Measurements from ENCODE around the gene HIVEP1. TPM values are rescaled to one million over a fixed set of nuclear protein-coding genes. Genes with fewer than 3 reads are reported as not detected.

The HIVEP1 gene
- total and polyA plus RNA-seq, 2 of the 13 experiments (the other 11 are each of a cell fraction or from before 2014, with no cell fraction given) = 7.4 to 9.9 TPM

- TF ChIP-seq REPIN1 (CRISPR knock-in tag; IDR thresholded peaks at IDR 0.05; ENCODE audit: borderline replicate concordance, low read depth) = no peak
- TF ChIP-seq, protein P1, sequence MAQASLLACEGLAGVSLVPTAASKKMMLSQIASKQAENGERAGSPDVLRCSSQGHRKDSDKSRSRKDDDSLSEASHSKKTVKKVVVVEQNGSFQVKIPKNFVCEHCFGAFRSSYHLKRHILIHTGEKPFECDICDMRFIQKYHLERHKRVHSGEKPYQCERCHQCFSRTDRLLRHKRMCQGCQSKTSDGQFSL (CRISPR knock-in tag; IDR thresholded peaks at IDR 0.05) = no peak
- TF ChIP-seq, protein P2, sequence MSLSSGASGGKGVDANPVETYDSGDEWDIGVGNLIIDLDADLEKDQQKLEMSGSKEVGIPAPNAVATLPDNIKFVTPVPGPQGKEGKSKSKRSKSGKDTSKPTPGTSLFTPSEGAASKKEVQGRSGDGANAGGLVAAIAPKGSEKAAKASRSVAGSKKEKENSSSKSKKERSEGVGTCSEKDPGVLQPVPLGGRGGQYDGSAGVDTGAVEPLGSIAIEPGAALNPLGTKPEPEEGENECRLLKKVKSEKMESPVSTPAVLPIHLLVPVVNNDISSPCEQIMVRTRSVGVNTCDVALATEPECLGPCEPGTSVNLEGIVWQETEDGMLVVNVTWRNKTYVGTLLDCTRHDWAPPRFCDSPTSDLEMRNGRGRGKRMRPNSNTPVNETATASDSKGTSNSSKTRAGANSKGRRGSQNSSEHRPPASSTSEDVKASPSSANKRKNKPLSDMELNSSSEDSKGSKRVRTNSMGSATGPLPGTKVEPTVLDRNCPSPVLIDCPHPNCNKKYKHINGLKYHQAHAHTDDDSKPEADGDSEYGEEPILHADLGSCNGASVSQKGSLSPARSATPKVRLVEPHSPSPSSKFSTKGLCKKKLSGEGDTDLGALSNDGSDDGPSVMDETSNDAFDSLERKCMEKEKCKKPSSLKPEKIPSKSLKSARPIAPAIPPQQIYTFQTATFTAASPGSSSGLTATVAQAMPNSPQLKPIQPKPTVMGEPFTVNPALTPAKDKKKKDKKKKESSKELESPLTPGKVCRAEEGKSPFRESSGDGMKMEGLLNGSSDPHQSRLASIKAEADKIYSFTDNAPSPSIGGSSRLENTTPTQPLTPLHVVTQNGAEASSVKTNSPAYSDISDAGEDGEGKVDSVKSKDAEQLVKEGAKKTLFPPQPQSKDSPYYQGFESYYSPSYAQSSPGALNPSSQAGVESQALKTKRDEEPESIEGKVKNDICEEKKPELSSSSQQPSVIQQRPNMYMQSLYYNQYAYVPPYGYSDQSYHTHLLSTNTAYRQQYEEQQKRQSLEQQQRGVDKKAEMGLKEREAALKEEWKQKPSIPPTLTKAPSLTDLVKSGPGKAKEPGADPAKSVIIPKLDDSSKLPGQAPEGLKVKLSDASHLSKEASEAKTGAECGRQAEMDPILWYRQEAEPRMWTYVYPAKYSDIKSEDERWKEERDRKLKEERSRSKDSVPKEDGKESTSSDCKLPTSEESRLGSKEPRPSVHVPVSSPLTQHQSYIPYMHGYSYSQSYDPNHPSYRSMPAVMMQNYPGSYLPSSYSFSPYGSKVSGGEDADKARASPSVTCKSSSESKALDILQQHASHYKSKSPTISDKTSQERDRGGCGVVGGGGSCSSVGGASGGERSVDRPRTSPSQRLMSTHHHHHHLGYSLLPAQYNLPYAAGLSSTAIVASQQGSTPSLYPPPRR (CRISPR knock-in tag; IDR thresholded peaks at IDR 0.05; ENCODE audit: borderline replicate concordance) = peak; percentile 80; the same call in 1 of the 2 replicates
- TF ChIP-seq ZNF678 (CRISPR knock-in tag; IDR thresholded peaks at IDR 0.05) = no peak
- TF ChIP-seq ZBTB14 (CRISPR knock-in tag; IDR thresholded peaks at IDR 0.05) = peak; percentile 55; the same call in 1 of the 2 replicates
- TF ChIP-seq ZNF430 (CRISPR knock-in tag; IDR thresholded peaks at IDR 0.05) = no peak
- no peak for TF ChIP-seq NR2F2 (IDR thresholded peaks at IDR 0.05; ENCODE audit: borderline replicate concordance, low read depth)
- TF ChIP-seq ZNF329 (CRISPR knock-in tag; IDR thresholded peaks at IDR 0.05; ENCODE audit: low read depth) = peak; percentile 82; the same call in 1 of the 2 replicates
- TF ChIP-seq ZNF792 (CRISPR knock-in tag; IDR thresholded peaks at IDR 0.05) = peak; percentile 61; the same call in 1 of the 2 replicates
- TF ChIP-seq ZNF720 (CRISPR knock-in tag; IDR thresholded peaks at IDR 0.05) = no peak
- peak; percentile 72; the same call in 1 of the 2 replicates for TF ChIP-seq ZFX (CRISPR knock-in tag; IDR thresholded peaks at IDR 0.05; ENCODE audit: low read depth)
- peak; percentile 53; the same call in 1 of the 2 replicates for TF ChIP-seq DRAP1 (CRISPR knock-in tag; IDR thresholded peaks at IDR 0.05)
- TF ChIP-seq, protein P3, sequence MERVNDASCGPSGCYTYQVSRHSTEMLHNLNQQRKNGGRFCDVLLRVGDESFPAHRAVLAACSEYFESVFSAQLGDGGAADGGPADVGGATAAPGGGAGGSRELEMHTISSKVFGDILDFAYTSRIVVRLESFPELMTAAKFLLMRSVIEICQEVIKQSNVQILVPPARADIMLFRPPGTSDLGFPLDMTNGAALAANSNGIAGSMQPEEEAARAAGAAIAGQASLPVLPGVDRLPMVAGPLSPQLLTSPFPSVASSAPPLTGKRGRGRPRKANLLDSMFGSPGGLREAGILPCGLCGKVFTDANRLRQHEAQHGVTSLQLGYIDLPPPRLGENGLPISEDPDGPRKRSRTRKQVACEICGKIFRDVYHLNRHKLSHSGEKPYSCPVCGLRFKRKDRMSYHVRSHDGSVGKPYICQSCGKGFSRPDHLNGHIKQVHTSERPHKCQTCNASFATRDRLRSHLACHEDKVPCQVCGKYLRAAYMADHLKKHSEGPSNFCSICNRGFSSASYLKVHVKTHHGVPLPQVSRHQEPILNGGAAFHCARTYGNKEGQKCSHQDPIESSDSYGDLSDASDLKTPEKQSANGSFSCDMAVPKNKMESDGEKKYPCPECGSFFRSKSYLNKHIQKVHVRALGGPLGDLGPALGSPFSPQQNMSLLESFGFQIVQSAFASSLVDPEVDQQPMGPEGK (CRISPR knock-in tag; IDR thresholded peaks at IDR 0.05) = peak; percentile 94
- TF ChIP-seq, protein P4, sequence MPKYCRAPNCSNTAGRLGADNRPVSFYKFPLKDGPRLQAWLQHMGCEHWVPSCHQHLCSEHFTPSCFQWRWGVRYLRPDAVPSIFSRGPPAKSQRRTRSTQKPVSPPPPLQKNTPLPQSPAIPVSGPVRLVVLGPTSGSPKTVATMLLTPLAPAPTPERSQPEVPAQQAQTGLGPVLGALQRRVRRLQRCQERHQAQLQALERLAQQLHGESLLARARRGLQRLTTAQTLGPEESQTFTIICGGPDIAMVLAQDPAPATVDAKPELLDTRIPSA (CRISPR knock-in tag; IDR thresholded peaks at IDR 0.05; ENCODE audit: borderline replicate concordance) = no peak
- no peak for TF ChIP-seq FOSL1 (CRISPR knock-in tag; IDR thresholded peaks at IDR 0.05; ENCODE audit: borderline replicate concordance)
- no peak; the same call in 1 of the 2 replicates for TF ChIP-seq ZNF83 (CRISPR knock-in tag; IDR thresholded peaks at IDR 0.05; ENCODE audit: borderline replicate concordance)
Measured at GRCh38 chr6:12008366-12009179, 3.5 kb upstream of the HIVEP1 start (continued).

Measured in HepG2 (cell line).